Measurements from ENCODE around the gene PHF11.

PHF11 gene

DNA sequence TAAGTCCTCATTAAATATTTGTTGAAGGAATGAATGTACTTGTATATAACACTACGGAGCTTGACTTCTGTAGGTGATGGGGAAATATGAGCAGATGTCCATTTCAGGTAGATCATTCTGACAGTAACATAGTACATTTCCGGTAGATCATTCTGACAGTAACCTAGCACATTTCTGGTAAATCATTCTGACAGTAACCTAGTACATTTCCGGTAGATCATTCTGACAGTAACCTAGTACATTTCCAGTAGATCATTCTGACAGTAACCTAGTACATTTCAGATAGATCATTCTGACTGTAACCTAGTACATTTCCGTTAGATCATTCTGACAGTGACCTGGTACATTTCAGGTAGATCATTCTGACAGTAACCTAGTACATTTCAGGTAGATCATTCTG, 2.5 kb downstream of the PHF11 start:
- no peak for DNase-seq (ENCODE audit: low read depth)

DNA sequence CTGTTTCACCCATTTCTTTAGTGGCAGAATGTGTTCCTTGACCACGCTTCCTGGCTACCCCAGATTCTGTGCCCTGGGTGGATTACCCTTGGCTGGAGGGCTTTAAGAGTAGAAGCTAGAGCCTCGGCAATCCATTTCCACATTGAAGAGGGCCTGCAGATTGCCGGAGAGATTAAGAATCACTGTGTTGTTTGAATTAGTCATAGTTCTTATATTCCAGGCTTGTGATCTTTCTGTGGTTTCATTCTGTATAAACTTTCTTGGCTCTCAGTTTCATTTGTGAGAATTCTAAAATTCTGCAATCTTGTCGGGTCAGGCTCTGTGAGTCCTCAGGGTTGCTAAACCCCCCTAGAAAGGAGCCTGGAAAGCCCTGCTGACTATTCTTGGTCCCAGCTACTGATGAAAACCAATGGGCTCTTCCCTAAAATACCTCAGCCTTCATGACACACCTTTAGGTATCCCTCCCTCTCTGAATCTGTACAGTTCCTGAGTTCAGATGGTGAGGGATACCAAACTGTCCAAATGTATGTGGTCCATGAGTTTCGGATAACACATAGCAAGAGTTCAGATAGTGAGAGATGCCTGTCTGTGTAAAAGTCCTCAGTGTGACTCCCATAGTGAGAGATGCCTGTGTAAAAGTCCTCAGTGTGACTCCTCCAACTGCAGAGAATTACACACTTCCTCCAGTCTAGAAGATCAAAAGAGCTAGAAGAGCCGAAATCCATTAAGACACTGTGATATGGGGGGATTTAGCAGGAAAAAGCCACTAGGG, 4.3 kb downstream of the PHF11 start:
- DNase-seq (ENCODE audit: low read depth), result peak; percentile 77

DNA sequence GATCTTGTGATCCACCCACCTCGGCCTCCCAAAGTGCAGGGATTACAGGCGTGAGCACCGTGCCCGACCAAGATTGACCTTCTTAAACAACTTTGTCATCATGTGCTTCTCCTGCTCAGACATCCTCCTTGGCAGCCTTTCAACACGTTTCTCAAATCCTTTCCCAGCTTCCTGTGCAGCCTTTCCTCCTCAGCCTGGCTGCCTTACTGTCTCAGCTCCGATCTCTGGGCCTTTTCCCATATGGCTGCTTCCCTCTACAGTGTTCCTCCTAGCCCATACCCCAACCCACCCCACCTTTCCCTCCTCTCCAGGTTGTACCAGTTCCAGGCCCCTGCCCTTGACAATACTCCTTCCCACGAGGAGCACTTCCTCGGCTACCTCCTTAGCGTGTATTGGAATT, 7.2 kb downstream of the PHF11 start:
- DNase-seq (ENCODE audit: low read depth), result peak; percentile 44

DNA sequence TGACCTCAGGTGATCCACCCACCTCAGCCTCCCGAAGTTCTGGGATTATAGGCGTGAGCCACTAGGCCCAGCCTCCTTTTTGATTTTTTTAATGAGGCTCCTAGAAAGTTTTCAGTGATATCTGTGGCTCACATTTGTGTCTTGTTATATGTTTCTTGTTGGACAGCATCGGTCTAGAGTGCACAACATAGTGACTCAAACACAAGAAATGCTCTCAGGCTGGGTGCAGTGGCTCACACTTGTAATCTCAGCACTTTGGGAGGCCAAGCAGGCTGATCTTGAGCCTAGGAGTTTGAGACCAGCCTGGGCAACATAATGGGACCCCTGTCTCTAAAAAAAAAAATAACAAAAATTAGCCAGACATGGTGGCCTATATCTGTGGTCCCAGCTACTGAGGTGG, 8.2 kb downstream of the PHF11 start:
- DNase-seq (ENCODE audit: low read depth), result no peak

DNA sequence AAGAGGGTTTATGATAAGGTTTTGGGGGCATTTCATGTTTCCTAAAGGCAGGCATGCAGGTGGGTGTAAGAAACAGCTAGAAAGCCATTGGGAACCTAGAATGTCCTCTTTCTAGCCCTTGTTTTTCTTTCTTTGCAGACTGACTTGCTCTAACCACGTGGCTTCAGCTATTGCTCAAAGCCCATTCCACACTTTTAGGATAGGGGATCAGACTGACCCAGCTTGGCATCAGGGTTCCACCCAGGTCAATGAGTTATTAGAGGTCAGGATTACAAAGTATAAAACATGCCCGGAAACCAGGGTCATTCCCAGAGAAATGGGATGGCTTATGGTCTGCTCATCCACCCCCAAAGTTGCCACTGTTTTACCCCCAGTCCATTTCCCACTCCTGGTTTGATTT, 16.8 kb downstream of the PHF11 start:
- DNase-seq (ENCODE audit: low read depth), result no peak

DNA sequence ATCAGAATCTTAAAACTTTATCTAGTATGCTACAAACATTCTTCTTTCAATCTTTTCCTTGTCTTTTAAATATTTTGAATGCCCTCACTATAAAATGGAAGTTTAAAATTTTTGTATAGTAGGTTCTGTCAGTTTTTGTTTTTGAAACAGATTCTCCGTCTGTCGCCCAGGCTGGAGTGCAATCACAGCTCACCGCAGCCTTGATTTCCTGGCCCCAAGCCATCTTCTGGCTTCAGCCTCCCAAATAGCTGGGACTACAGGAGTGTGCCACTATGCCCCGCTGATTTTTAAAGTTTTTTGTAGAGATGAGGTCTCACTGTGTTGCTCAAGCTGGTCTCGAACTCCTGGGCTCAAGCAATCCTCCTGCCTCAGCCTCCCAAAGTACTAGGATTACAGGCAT, 20.7 kb downstream of the PHF11 start:
- no peak for DNase-seq (ENCODE audit: low read depth)

DNA sequence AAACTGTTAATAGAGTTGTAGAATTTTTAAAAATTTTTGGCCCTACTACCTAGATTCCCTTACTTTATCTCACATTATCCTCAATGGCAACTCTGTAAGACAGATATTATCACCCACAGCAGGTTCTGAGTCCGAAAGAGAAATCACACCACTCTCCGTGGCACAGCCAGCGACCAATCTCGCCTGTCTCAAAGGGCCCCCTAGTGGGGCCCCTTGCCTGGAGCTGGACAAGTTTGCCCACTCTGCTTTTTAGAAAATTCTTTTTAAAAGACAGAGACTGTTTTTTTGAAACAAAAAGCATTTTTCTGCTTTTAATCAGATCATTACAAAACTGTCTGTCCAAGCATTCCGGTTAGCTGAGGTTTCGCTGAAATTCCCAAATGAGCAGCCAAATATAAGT, 21.7 kb downstream of the PHF11 start:
- DNase-seq (ENCODE audit: low read depth), result no peak

DNA sequence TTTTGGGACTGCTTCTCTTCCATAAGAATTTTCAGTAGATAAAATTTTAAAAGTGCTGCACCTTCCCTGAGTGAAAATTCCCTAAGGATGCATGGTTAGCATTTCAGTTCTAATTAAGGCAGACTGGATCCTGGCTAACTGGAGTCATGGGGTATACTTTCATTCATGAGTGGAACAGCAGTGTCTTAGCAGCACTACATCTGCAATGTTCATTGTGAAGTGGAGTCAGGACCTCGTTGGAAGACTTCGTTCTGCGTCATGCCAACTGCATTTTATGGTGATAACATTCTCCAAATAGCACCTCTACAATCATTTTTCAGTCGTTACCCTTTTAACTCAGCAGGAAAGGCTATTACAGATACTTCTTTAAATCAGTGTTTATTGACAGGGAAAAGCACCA, 25.5 kb downstream of the PHF11 start:
- DNase-seq (ENCODE audit: low read depth), result no peak

DNA sequence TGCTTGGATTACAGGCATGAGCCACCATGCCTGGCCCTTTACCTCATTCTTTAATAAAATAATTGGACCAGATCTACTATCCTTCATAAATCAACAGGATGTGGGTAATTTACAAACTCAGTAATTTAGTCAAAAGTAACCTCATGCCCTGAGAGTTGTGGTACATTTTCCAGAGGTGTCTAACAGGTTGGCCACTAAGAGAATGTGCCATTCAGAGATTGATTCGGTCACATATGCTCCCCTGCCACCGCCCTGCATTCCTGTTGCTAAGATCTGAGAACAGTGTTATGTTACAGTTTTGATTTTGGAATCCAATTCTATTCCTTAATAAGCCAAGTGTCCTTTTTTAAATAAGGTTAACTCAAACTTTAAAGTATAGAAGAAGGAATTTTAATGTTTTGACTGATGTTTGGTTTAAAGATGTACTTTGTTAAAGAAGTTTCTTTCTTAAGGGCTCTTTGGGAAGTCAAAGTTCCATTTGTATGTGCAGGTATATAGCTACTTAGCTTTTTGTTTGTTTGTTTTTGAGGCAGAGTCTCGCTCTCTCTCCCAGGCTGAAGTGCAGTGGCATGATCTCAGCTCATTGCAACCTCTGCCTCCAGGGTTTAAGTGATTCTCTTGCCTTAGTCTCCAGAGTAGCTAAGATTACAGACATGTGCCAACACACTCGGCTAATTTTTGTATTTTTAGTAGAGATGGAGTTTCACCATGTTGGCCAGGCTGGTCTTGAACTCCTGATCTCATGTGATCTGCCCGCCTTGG, 29.2 kb downstream of the PHF11 start:
- no peak for DNase-seq (ENCODE audit: low read depth)

DNA sequence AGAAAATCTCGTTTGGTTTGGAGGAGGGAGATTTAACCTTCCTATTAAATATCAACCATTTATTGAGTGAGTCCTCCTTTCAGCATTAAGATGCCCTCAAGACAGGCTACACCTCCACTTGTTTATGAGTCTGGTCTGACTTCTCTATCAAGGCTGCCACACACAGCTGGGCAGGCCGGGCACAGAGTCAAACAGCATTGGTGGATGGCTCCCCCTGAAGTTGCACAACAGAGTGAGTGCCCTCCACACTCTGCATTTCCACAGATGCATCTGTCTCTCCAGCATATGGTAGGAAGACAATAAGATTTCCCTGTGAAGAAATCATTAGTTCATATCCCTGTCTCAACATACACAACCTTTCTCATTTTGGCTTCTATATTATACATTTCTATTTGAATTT, 31.4 kb downstream of the PHF11 start:
- no peak for DNase-seq (ENCODE audit: low read depth)

DNA sequence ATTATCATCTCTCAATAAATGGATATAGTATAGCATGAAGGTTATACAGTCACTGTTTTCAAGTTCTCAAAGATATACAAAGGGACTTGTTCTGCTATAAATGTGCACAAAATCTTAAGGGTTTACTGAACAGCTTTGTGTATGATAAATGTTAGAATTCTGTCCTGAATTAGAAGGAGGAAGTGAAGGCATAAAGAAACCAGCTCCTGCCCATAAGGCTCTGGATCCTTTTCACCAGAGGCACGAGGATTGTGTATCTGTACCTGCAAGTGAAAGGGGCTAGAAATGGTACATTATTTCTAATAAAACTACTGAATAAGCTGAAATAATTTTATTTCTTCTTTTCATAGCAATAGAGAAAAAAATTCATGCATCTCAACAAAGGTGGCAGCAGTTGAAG, 32.4 kb downstream of the PHF11 start:
- DNase-seq (ENCODE audit: low read depth), result no peak

DNA sequence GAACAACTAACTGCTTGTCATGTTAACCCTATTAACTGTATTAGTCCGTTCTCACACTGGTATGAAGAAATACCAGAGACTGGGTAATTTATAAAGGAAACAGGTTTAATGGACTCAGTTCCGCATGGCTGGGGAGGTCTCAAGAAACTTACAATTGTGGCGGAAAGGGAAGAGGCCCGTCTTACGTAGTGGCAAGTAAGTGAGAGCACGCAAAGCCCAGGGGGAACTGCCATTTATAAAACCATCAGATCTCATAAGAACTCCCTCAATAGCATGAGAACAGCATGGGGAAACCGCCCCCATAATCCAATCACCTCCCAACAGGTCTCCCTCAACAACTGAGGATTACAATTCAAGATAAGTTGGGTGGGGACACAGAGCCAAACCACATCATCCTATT, 34.7 kb downstream of the PHF11 start:
- no peak for DNase-seq (ENCODE audit: low read depth)

DNA sequence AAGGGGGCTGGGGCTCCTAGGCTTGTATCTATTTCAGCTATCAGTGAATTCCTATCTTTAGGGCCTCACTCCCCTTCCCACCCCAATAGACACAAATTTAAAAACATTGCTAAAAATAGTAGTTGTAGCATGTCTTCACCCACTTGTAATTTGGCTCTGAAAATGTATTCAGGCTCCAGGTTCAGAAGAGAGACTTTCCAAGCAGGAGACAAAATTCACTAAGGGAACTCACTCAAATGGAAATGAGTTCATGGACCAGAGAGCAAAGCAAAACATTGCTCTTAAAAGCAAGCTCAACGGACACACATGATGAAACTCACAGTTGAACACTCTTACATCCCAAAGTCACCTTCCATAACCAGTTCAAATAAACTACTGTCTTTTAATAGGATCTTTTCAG, 36.8 kb downstream of the PHF11 start:
- DNase-seq (ENCODE audit: low read depth), result no peak

DNA sequence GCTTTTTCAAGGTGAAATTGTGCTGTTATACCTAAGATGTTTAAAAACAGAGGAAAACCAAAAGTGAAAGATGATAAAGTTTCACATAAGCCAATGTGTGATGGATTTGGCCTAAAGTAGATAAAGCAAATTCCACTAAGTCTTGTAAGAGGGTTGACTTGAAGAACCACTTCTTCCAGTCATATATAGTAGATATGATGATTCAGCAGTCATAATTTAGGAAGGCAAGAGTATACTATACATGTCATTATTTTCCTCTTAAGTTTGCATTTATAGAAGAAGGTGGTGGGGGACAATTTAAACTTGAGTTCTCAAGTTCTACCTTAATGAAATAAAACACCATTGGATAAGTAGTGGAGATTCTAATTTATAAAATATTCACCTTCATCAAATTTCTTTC, 37.3 kb downstream of the PHF11 start:
- no peak for DNase-seq (ENCODE audit: low read depth)

DNA sequence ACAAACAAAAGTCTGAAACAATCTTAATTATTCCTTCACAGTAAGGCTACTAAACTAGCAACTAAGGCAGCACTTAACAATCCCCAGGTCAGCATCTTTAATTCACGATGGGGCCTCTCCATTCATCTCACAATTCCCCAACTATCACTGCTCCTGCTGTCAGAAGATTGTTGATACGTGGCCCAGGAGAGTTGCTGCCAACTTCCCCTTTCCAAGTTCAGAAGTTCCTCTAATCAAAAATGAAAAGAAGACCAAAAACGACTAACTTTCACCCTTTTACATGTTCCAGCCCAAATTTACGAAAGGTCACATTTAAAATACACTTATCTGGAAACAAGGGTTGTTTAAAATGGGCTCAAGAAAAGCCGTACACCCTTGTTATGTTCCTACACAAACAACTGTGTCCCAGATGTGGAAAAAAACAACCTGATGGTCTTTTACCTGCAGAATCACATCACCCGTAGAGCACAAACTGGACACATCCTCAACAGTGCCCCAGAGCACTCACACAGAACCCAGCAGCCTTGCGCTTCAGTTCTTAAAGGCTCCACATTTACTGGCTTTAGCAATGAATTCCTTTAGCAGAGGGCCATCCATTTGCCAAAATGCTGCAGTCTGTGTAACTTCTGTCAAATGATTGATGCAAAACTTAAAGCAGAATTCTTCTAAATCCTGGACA, 38.0 kb downstream of the PHF11 start:
- DNase-seq (ENCODE audit: low read depth), result no peak

DNA sequence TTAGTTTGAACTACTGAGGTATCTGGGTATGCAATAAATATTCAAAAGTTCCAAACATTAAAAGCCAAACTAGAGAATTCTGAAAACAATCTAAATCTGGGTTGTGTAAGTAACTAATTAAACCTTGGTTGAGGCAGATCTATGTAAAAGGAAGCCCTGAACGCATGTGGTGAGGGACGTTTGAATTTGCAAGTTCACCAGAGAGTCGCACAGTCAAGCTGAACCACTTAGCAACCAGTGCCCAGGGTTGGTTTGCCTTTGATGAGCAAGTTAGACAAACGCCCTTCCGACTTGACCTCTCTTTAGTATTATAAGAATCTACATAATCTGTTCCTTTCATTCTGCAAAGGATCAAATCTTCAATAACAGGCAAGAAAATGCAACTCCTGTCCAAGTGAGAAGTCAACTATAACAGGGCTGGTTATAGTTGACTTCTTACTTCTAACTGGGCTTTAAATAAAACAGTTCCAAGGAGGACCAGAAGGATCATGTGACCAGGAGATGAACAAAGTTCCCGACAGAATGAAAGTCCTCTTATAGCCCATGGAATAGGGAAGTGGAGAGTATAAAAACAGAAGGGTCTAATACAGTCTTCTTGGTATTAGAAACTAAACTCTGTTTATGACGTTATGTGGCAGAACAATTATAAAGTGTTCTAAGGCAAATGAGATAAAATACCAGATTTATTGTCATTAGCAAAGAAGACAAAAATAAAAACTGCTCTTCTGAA, 40.6 kb downstream of the PHF11 start:
- no peak for DNase-seq (ENCODE audit: low read depth)

DNA sequence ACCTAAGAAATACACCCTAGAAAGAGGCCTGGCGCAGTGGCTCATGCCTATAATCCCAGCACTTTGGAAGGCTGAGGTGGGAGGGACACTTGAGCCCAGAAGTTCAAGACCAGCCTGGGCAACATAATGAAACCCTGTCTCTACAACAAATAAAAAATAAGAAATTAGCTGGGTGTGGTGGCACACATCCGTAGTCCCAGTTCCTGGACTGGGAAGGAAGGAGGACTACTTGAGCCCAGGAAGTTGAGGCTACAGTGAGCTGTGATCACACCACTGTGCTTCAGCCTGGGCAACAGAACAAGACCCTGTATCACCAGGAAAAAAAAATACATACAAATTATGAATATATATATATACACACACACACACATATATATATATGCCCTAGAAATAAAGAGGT, 42.7 kb downstream of the PHF11 start:
- no peak for DNase-seq (ENCODE audit: low read depth)

DNA sequence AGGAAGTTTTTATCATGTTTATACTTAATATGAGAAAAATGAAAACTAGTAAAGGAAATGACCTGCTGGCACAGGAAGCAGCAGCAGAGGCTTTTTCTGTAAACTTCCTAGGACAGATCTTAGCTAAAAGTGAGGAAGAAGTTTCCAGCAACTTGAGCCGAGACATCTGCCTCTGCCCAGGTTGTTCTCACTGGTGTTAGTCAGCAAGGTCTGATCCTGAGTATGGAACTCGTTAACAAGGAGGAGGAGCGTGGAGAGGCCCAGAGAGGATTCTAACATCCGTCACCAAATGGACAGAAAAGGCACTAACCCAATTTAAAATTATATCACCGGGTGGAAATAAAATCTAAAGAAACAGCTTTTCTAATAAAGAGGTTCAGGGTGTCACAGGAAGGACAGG, 43.6 kb downstream of the PHF11 start:
- no peak for DNase-seq (ENCODE audit: low read depth)

DNA sequence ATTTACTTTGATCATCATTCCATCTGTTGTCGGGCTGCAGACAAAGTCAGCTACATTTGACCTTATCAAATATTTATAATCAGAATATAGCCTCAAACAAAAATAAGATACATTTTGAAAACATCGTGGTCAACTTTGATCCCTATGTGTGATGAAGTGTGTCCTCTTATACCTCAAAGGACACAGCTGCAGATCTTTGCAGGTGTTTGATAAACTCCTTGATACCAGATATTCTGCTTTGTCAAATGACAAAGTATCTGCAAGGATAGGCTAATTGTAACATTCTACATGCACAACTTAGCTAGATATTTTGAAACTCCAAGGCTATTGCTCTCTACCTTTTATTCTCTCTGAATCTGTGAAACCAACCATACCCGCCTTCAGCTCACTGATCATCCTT, 44.0 kb downstream of the PHF11 start:
- DNase-seq (ENCODE audit: low read depth), result no peak

DNA sequence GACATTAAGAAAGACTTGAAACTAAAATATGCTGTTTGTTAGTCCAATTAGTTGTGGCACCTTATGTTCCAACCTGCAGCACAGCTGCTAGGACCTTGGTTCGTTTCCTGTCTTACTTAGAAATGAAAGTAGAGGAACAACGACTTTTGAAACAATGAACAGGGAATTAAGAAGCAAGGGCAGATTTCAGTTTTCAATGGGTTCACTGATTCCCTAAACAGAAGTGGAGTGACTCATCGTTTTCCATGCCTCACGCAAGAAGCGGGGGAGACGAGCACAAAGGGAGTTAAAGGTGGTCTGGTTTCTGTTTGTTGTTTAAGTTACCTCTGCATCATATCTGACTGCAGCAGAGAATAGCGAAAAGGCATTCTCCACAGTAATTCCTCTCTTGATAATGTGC, 44.8 kb downstream of the PHF11 start:
- no peak for DNase-seq (ENCODE audit: low read depth)

DNA sequence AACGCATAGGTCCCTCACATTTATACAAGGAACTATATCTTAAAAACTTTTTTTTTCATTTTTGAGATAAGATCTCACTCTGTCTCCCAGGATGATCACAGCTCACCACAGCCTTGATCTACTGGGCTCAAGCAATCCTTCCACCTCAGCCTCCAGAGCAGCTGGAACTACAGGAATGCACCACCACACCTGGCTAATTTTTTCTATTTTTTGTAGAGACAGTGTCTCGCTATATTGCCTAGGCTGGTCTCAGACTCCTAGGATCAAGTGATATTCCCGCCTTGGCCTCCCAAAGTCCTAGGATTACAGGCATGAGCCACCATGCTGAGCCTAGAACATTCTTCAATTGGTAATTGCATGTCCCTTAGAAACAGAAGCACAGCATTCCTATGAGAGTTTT, 47.9 kb downstream of the PHF11 start:
- no peak for DNase-seq (ENCODE audit: low read depth)

DNA sequence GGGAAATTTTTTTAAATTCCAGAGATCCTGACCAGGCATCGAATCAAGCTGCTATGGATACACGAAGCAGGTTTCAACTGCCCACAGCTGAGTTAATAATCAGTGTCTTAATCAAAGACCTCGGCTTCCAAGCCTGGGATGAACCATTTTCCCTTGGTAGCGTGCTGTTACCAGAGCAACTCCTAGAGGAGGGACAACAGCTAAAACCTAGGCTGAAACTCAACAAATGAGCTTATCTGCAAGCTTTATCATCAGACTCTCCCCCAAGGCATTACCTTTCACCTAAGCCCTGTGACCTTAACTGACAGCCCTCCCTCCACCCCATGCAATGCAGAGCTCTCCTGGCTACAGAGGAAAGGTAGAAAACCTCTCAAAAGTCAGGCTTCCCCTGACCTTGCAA, 49.9 kb downstream of the PHF11 start:
- DNase-seq (ENCODE audit: low read depth), result no peak

DNA sequence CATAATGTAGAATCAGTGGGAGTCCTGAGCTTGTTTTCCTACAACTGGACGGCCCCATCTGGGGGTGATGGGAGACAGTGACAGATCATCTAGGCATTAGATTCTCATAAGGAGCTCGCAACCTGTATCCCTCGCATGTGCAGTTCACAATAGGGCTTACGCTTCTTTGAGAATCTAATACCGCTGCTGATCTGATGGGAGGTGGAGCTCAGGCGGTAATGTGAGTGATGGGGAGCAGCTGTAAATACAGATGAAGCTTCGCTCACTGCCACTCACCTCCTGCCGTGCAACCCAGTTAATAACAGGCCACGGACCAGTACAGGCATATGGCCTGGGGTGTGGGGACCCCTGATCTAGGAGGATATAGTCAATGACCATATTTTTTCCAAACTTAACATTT, 50.8 kb downstream of the PHF11 start:
- DNase-seq (ENCODE audit: low read depth), result no peak

Data from stromal cell of bone marrow (primary cell).